HT1080 (cell line): ENCODE data around the gene ASZ1. TPM values are rescaled to one million over a fixed set of nuclear protein-coding genes. Genes with fewer than 3 reads are reported as not detected.
A peak's percentile ranks its signal among the peaks of the same experiment; 100 is the strongest.

Source experiments
- DNase-seq: peaks from one replicate; pipeline ENCODE4 v3.0.0-alpha.2; 2015; ENCODE audit warnings: low read depth
- total RNA-seq: library from RNA; depleted of rRNA; stranded (reverse); fragments of >200 nt; shearing (Covaris generic); gene quantifications from 2 replicates; pipeline ENCODE4 v1.2.3, GENCODE V29; 2014

ASZ1 gene
- total RNA-seq, 1 experiment from 2014 or later, result not detected

- DNase-seq, result no peak
Observed at GRCh38 chr7:117403737-117404136, 23.6 kb downstream of the ASZ1 start.

- no peak for DNase-seq
Observed at GRCh38 chr7:117402109-117402508, 25.2 kb downstream of the ASZ1 start.

- DNase-seq, result peak; percentile 4
Observed at GRCh38 chr7:117401293-117402002, 25.8 kb downstream of the ASZ1 start.

- peak; percentile 6 for DNase-seq
Observed at GRCh38 chr7:117399820-117400422, 27.4 kb downstream of the ASZ1 start.

- DNase-seq, result no peak
Observed at GRCh38 chr7:117395743-117396142, 31.6 kb downstream of the ASZ1 start.

GRCh38 chr7:117393781-117394180 lies 33.5 kb downstream of the ASZ1 start:
- DNase-seq, result no peak

- no peak for DNase-seq
Observed at GRCh38 chr7:117389871-117390270, 37.4 kb downstream of the ASZ1 start.

- DNase-seq, result no peak
Observed at GRCh38 chr7:117386110-117386706, 41.1 kb downstream of the ASZ1 start.

- peak; percentile 47 for DNase-seq
Observed at GRCh38 chr7:117385363-117386109, 41.8 kb downstream of the ASZ1 start.

- DNase-seq, result no peak
Observed at GRCh38 chr7:117384688-117385362, 42.5 kb downstream of the ASZ1 start.

- DNase-seq, result no peak
Observed at GRCh38 chr7:117383483-117384189, 43.7 kb downstream of the ASZ1 start.

- DNase-seq, result no peak
Observed at GRCh38 chr7:117383046-117383445, 44.2 kb downstream of the ASZ1 start.

- no peak for DNase-seq
Observed at GRCh38 chr7:117381362-117381761, 45.9 kb downstream of the ASZ1 start.

- DNase-seq, result no peak
Observed at GRCh38 chr7:117375380-117375779, 51.9 kb downstream of the ASZ1 start.

GRCh38 chr7:117372073-117372472 lies 55.2 kb downstream of the ASZ1 start:
- no peak for DNase-seq

- no peak for DNase-seq
Observed at GRCh38 chr7:117364339-117365080, 62.8 kb downstream of the ASZ1 start.

GRCh38 chr7:117362294-117362888 lies 64.9 kb downstream of the ASZ1 start:
- no peak for DNase-seq

- no peak for DNase-seq
Observed at GRCh38 chr7:117350027-117350426, 77.3 kb downstream of the ASZ1 start.

GRCh38 chr7:117349570-117349969 lies 77.7 kb downstream of the ASZ1 start:
- no peak for DNase-seq
